Endothelial cell (in vitro differentiated cells): ENCODE results near the gene SIRPA. TPM values are rescaled to one million over a fixed set of nuclear protein-coding genes. Genes with fewer than 3 reads are reported as not detected.

ENCODE experiments used
- DNase-seq: peaks from one replicate; pipeline ENCODE4 v3.0.0; 2021; ENCODE audit warnings: low spot score
- H3K27ac Mint-ChIP-seq: one replicate; pipeline ENCODE4 v1.8.0; 2021; ENCODE audit warnings: mixed read lengths, inconsistent platforms; ENCODE audit not compliant: unreplicated experiment
- H3K27me3 Mint-ChIP-seq: one replicate; pipeline ENCODE4 v1.8.0; 2021; ENCODE audit warnings: mild to moderate bottlenecking, moderate library complexity, mixed read lengths, inconsistent platforms; ENCODE audit not compliant: unreplicated experiment
- H3K36me3 Mint-ChIP-seq: one replicate; pipeline ENCODE4 v1.8.0; 2021; ENCODE audit warnings: mild to moderate bottlenecking, low read depth, mixed read lengths, inconsistent platforms; ENCODE audit not compliant: unreplicated experiment
- H3K4me1 Mint-ChIP-seq: one replicate; pipeline ENCODE4 v1.8.0; 2021; ENCODE audit warnings: mild to moderate bottlenecking, mixed read lengths, inconsistent platforms; ENCODE audit not compliant: unreplicated experiment
- H3K4me3 Mint-ChIP-seq: one replicate; pipeline ENCODE4 v1.8.0; 2021; ENCODE audit warnings: mild to moderate bottlenecking, mixed read lengths, inconsistent platforms; ENCODE audit not compliant: unreplicated experiment
- H3K9me3 Mint-ChIP-seq: one replicate; pipeline ENCODE4 v1.8.0; 2021; ENCODE audit warnings: mixed read lengths, inconsistent platforms; ENCODE audit not compliant: unreplicated experiment
- total RNA-seq: library from RNA; stranded (reverse); fragmentation: NEBNext Ultra II Directional; extraction: Animal tissue kit (Norgen Biotek cat#: 25700); gene quantifications from one replicate; pipeline ENCODE4 v1.2.1, GENCODE V29; 2021; ENCODE audit not compliant: unreplicated experiment
- TF ChIP-seq, protein P1 (sequence below): fragments of 200-600 bp; sonication (generic); IDR thresholded peaks from one replicate; pipeline ENCODE4 v1.5.0; 2021; ENCODE audit warnings: antibody characterized with exemption; ENCODE audit not compliant: unreplicated experiment

Gene SIRPA
- total RNA-seq, 1 donor from 2014 or later = 132 TPM

DNA sequence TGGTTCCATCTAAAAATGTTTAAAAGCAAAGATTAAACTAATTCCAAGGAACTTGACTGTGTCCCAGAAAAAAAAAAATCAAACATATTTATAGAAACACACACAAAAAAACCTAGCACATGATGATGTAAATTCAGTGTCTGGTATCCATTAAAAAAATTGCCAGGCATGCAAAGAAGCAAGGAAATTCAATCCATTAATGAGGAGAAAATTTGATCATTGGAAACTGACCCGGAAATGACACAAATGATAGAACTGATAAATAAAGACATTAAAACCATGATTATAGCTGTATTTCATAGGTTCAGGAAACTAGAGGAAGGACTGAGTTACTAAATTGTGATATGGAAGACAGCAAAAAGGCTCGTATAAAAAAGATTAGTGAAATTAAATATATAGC is 63.9 kb downstream of the SIRPA start:
- TF ChIP-seq, protein P1, sequence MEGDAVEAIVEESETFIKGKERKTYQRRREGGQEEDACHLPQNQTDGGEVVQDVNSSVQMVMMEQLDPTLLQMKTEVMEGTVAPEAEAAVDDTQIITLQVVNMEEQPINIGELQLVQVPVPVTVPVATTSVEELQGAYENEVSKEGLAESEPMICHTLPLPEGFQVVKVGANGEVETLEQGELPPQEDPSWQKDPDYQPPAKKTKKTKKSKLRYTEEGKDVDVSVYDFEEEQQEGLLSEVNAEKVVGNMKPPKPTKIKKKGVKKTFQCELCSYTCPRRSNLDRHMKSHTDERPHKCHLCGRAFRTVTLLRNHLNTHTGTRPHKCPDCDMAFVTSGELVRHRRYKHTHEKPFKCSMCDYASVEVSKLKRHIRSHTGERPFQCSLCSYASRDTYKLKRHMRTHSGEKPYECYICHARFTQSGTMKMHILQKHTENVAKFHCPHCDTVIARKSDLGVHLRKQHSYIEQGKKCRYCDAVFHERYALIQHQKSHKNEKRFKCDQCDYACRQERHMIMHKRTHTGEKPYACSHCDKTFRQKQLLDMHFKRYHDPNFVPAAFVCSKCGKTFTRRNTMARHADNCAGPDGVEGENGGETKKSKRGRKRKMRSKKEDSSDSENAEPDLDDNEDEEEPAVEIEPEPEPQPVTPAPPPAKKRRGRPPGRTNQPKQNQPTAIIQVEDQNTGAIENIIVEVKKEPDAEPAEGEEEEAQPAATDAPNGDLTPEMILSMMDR = no peak
- no peak overlapping the region for H3K4me3 Mint-ChIP-seq
- H3K9me3 Mint-ChIP-seq = no peaks in the 10 kb centered on the region
- DNase-seq = no peak
- no peaks in the 10 kb centered on the region for H3K36me3 Mint-ChIP-seq
- H3K27ac Mint-ChIP-seq = no peak overlapping the region
- H3K4me1 Mint-ChIP-seq = peaks cover 4% of the 10 kb centered on the region
- H3K27me3 Mint-ChIP-seq = peaks cover 1% of the 10 kb centered on the region

DNA sequence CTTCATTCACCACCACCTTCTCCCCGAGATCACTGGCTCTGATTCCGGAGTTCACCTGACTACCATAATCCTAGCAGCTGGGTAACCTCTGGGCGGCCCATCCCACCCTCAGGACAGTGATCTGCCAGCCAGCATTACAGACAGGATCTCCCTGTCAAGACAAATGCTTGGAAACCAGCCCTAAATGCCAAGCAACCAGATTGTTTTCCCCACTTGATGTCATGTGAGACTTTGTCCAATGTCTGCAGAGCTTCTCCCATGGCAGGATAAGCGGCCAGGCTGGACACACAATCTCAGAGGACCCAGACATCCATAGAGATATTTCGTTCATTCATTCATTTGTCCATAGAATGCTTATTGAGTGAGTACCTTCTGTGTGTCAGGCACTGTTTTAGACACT is 66.2 kb downstream of the SIRPA start:
- no peak overlapping the region for H3K4me3 Mint-ChIP-seq
- H3K27ac Mint-ChIP-seq = no peak overlapping the region
- H3K36me3 Mint-ChIP-seq = no peaks in the 10 kb centered on the region
- TF ChIP-seq, protein P1 = no peak
- peaks cover 26% of the 10 kb centered on the region for H3K4me1 Mint-ChIP-seq
- peaks cover 1% of the 10 kb centered on the region for H3K27me3 Mint-ChIP-seq
- no peaks in the 10 kb centered on the region for H3K9me3 Mint-ChIP-seq
- DNase-seq = no peak

DNA sequence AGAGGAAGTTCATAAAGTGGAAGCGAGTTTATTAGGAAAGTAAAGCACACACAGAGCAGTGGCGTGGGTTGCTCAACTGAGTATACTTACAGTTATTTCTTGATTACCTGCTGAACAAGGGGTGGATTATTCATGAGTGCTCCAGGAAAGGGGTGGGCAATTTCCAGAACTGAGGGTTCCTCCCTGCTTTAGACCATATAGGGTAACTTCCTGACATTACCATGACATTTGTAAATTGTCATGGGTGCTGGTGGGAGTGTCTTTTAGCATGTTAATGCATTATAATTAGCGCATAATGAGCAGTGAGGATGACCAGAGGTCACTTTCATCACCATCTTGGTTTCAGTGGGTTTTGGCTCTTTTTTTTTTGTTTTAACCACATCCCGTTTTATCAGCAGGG is 68.9 kb downstream of the SIRPA start:
- no peak for DNase-seq
- TF ChIP-seq, protein P1 = no peak
- Mint-ChIP-seq H3K27ac (no peak overlapping the region), H3K36me3 (no peaks in the 10 kb centered on the region), H3K4me3 (no peak overlapping the region), H3K27me3 (peaks cover 4% of the 10 kb centered on the region), H3K4me1 (peaks cover 30% of the 10 kb centered on the region), H3K9me3 (no peaks in the 10 kb centered on the region)

DNA sequence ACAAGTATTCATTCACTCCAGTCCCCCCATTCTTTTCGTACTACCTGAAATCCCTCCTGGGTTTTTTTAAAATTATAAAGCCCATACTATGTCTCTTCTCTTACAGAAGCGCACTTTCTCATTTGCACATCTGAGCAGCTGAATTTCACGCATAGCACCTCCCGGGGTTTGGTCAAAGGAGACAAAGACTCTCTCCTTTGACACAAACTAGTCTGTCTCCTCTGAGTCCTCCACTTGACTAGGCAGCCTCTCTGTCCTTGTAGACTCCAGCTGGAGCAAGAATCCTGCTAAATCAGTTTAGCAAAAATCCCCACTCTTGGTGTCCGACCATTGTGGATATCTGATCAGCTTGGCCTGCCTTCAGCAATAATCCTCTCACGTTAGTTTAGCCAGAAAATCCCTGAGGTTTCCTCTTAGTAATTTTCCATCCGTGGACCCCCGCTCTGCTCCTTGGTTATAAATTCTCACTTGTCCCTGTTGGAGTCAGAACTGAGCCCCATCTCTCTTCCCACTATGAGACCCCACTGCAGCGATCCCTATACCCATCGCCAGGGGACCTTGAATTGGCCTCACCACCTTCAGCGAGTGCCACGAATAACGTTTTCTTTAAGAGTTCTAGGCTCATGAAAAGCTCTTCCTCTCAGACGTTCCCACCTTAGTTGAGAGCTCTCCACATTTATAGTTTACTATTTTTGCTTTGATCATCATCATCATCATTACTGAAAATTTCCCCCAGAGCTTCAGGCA is 69.6 kb downstream of the SIRPA start:
- Mint-ChIP-seq H3K36me3 (no peaks in the 10 kb centered on the region), H3K4me3 (peak overlapping the region; percentile 7), H3K27me3 (peaks cover 4% of the 10 kb centered on the region), H3K4me1 (peaks cover 30% of the 10 kb centered on the region), H3K9me3 (no peaks in the 10 kb centered on the region), H3K27ac (peak overlapping the region; percentile 80)
- DNase-seq = peak; percentile 30
- TF ChIP-seq, protein P1 = no peak

DNA sequence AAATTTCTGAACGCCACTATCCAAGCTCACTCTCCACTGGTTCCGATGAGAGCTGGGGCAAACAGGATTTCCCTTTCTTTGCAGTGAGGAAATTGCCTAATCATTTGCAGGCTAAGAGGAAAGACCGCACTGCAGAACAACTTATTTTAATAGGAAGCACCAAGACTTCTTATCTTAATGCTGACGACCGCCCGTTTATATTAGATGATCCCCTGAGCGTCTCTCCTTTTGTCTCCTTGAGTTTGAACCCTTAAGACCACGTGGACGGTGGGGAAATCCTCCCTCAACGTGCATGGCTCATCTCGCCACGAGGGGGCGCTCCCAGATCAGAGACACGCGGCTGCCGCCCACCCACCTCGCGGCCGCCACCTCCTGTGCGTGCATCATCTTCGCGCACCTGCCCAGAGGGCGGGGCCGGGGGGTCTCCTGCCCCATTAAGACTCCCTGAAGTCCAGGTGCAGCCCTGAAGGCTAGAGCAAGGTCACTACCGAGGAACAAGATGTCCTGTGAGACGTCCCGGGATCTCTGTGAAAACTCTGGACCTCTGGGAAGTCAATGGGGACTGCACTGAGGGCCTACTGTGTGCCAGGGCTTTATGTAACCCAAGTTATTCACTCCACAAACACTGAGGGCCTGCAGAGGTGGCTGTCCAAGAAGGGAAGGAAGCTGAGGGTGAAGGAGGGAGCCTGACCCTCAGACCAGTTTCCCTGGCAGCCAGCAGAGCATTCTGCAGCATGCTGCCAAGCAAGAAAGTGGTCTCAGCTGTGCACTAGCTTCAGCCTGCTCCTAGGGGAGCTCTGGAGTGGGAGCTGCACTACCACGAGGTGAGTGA is 70.5 kb downstream of the SIRPA start:
- H3K9me3 Mint-ChIP-seq = no peaks in the 10 kb centered on the region
- H3K4me3 Mint-ChIP-seq = peak overlapping the region; percentile 7
- H3K4me1 Mint-ChIP-seq = peaks cover 30% of the 10 kb centered on the region
- TF ChIP-seq, protein P1 = peak; percentile 97
- DNase-seq = peak; percentile 79
- H3K36me3 Mint-ChIP-seq = no peaks in the 10 kb centered on the region
- peak overlapping the region; percentile 80 for H3K27ac Mint-ChIP-seq
- peaks cover 4% of the 10 kb centered on the region for H3K27me3 Mint-ChIP-seq
